GM21737 (cell line): ENCODE results near the gene KCNQ1OT1.

Experiments used
- ATAC-seq: cut with Tn5 transposase; IDR thresholded peaks from one replicate; pipeline ENCODE4 v1.9.1; 2021; ENCODE audit warnings: mild to moderate bottlenecking, moderate library complexity; ENCODE audit not compliant: unreplicated experiment

The KCNQ1OT1 gene

GRCh38 chr11:2737226-2737590 lies 37.4 kb upstream of the KCNQ1OT1 start:
- no peak for ATAC-seq

GRCh38 chr11:2736577-2737225 lies 36.9 kb upstream of the KCNQ1OT1 start:
- no peak for ATAC-seq

- no peak for ATAC-seq
These were observed 35.3 kb upstream of the KCNQ1OT1 start for GRCh38 chr11:2735053-2735589.

GRCh38 chr11:2734181-2735052 lies 34.6 kb upstream of the KCNQ1OT1 start:
- no peak for ATAC-seq

- no peak for ATAC-seq
These were observed 33.3 kb upstream of the KCNQ1OT1 start for GRCh38 chr11:2732940-2733628.

- ATAC-seq: no peak
These were observed 32.6 kb upstream of the KCNQ1OT1 start for GRCh38 chr11:2732261-2732939.

- ATAC-seq: no peak
These were observed 31.6 kb upstream of the KCNQ1OT1 start for GRCh38 chr11:2731130-2732125.

- no peak for ATAC-seq
These were observed 30.7 kb upstream of the KCNQ1OT1 start for GRCh38 chr11:2730272-2731129.

GRCh38 chr11:2729841-2730240 lies 30.0 kb upstream of the KCNQ1OT1 start:
- ATAC-seq: no peak

- ATAC-seq: no peak
These were observed 29.0 kb upstream of the KCNQ1OT1 start for GRCh38 chr11:2728663-2729332.

GRCh38 chr11:2728128-2728662 lies 28.4 kb upstream of the KCNQ1OT1 start:
- ATAC-seq: no peak

- ATAC-seq: no peak
These were observed 27.2 kb upstream of the KCNQ1OT1 start for GRCh38 chr11:2726964-2727363.

- ATAC-seq: no peak
These were observed 25.8 kb upstream of the KCNQ1OT1 start for GRCh38 chr11:2725368-2726300.

GRCh38 chr11:2724653-2725367 lies 25.0 kb upstream of the KCNQ1OT1 start:
- ATAC-seq: no peak

- no peak for ATAC-seq
These were observed 24.3 kb upstream of the KCNQ1OT1 start for GRCh38 chr11:2724104-2724503.

GRCh38 chr11:2722955-2723354 lies 23.2 kb upstream of the KCNQ1OT1 start:
- ATAC-seq: no peak
